Upper lobe of left lung (tissue), 6 donors: ENCODE measurements around the gene DSCAM. TPM values are rescaled to one million over a fixed set of nuclear protein-coding genes. Genes with fewer than 3 reads are reported as not detected.
A peak's percentile ranks its signal among the peaks of the same experiment; 100 is the strongest.

ENCODE experiments used
- ATAC-seq, 2 donors: fragments of 200-7000 bp; cut with Tn5 transposase; one replicate each; pipeline ENCODE4 v1.9.1; 2022; ENCODE audit warnings: mild to moderate bottlenecking in 2 of 2, moderate library complexity in 2 of 2; ENCODE audit not compliant: low FRiP score in 2 of 2
- DNase-seq, 2 donors: peaks; one replicate each; pipeline ENCODE4 v3.0.0-alpha.2; 2019 to 2020
- H3K27ac ChIP-seq, 4 donors: fragments of 200-600 bp; sonication (generic); one replicate each; pipeline ENCODE4 v1.5.1; 2016 to 2019
- H3K27me3 ChIP-seq, 4 donors: fragments of 200-600 bp; sonication (generic); one replicate each; pipeline ENCODE4 v1.5.1; 2017 to 2019
- H3K36me3 ChIP-seq, 4 donors: fragments of 200-600 bp; sonication (generic); one replicate each; pipeline ENCODE4 v1.5.1; 2016 to 2019
- H3K4me1 ChIP-seq, 4 donors: fragments of 200-600 bp; sonication (generic); one replicate each; pipeline ENCODE4 v1.5.1; 2018 to 2019
- H3K4me3 ChIP-seq, 4 donors: fragments of 200-600 bp; sonication (generic); one replicate each; pipeline ENCODE4 v1.5.1; 2017 to 2019; ENCODE audit warnings: mild to moderate bottlenecking in 2 of 4, moderate library complexity in 1 of 4
- H3K9me3 ChIP-seq, 4 donors: fragments of 200-600 bp; sonication (generic); one replicate each; pipeline ENCODE4 v1.5.1; 2018 to 2019
- CTCF ChIP-seq, 6 experiments: fragments of 450-650 bp in 4 of 6; fragments of 200-600 bp in 2 of 6; sonication (generic) in 2 of 6; IDR thresholded peaks; one replicate each; pipeline ENCODE4 v1.5.1; 2016 to 2019; ENCODE audit warnings: antibody characterized with exemption in 6 of 6
- EP300 ChIP-seq, 4 donors: sonication (generic); formaldehyde crosslinking; IDR thresholded peaks; one replicate each; pipeline ENCODE4 v1.5.1; 2017; ENCODE audit warnings: antibody characterized with exemption in 4 of 4, control low read depth in 2 of 4
- POLR2A ChIP-seq, 4 donors: fragments of 450-650 bp; IDR thresholded peaks; one replicate each; pipeline ENCODE4 v1.5.1; 2016 to 2017; ENCODE audit warnings: antibody characterized with exemption in 4 of 4, mild to moderate bottlenecking in 2 of 4
- POLR2AphosphoS5 ChIP-seq, 2 donors: sonication (generic); formaldehyde crosslinking; IDR thresholded peaks; one replicate each; pipeline ENCODE4 v1.5.1; 2017; ENCODE audit warnings: antibody characterized with exemption in 2 of 2
- WGBS, 2 donors: methylation state at CpG; one replicate each; pipeline ENCODE4 v1.1.5; 2017 to 2018; 5-methylcytosine and 5-hydroxymethylcytosine counted together
- total RNA-seq, 6 donors: library from RNA; depleted of rRNA in 4 of 6; stranded (reverse); fragments of >200 nt in 4 of 6; gene quantifications; one replicate each; pipeline versions ENCODE4 v1.1.0 to v1.2.1, GENCODE V29; 2016 to 2021
- donor health status: DM: no; HTN: no; CAD: no; lungs with moderate emphysema.
- donor health status: DM: no; HTN: yes; CAD: no; lungs with severe emphysema.

Gene DSCAM
- total RNA-seq, 6 donors from 2014 or later, result under 0.01 to 0.61 (median 0.26) TPM; not detected in 1

GRCh38 chr21:40179166-40179565 lies 667.8 kb downstream of the DSCAM start:
- TF ChIP-seq CTCF (IDR thresholded peaks at IDR 0.05) (no peak), POLR2A (IDR thresholded peaks at IDR 0.05) (no peak), POLR2AphosphoS5 (IDR thresholded peaks at IDR 0.05) (no peak), EP300 (IDR thresholded peaks at IDR 0.05) (no peak)
- Histone ChIP-seq H3K36me3 (no peaks in the 10 kb centered on the region), H3K9me3 (peaks cover 0 to 5% (median 0%) of the 10 kb centered on the region in 4 donors), H3K27ac (no peak overlapping the region), H3K4me3 (no peak overlapping the region), H3K4me1 (no peaks in the 10 kb centered on the region), H3K27me3 (no peaks in the 10 kb centered on the region)
- ATAC-seq (no peak), DNase-seq (no peak)
- 53 to 56% methylated on average over 5 of the region's 5 CpGs for WGBS, 2 donors

- no peak for TF ChIP-seq EP300 (IDR thresholded peaks at IDR 0.05)
- no peak for TF ChIP-seq POLR2A (IDR thresholded peaks at IDR 0.05)
- TF ChIP-seq CTCF (IDR thresholded peaks at IDR 0.05), result no peak
- TF ChIP-seq POLR2AphosphoS5 (IDR thresholded peaks at IDR 0.05), result no peak
- Histone ChIP-seq H3K27me3 (no peaks in the 10 kb centered on the region), H3K36me3 (no peaks in the 10 kb centered on the region), H3K4me1 (no peaks in the 10 kb centered on the region), H3K9me3 (peaks cover 0 to 5% (median 0%) of the 10 kb centered on the region in 4 donors), H3K4me3 (no peak overlapping the region), H3K27ac (no peak overlapping the region)
- ATAC-seq, result no peak
- WGBS, 2 donors, result 89 to 93% methylated on average over 19 of the region's 19 CpGs
- peak in 1 of 2 donors; percentile 61 for DNase-seq
These were observed 668.2 kb downstream of the DSCAM start for GRCh38 chr21:40178726-40179125.

- no peak for DNase-seq
- Histone ChIP-seq H3K27me3 (no peaks in the 10 kb centered on the region), H3K27ac (no peak overlapping the region), H3K9me3 (no peaks in the 10 kb centered on the region), H3K4me3 (no peak overlapping the region), H3K4me1 (no peaks in the 10 kb centered on the region), H3K36me3 (no peaks in the 10 kb centered on the region)
- ATAC-seq, result no peak
- WGBS, 2 donors, result 89 to 90% methylated on average over 6 of the region's 6 CpGs
- TF ChIP-seq CTCF (IDR thresholded peaks at IDR 0.05) (no peak), EP300 (IDR thresholded peaks at IDR 0.05) (no peak), POLR2A (IDR thresholded peaks at IDR 0.05) (no peak), POLR2AphosphoS5 (IDR thresholded peaks at IDR 0.05) (no peak)
These were observed 669.0 kb downstream of the DSCAM start for GRCh38 chr21:40177979-40178378.

GRCh38 chr21:40176724-40177123 lies 670.2 kb downstream of the DSCAM start:
- DNase-seq (no peak), ATAC-seq (no peak)
- no peak overlapping the region for H3K4me3 ChIP-seq
- no peaks in the 10 kb centered on the region for H3K27me3 ChIP-seq
- no peaks in the 10 kb centered on the region for H3K9me3 ChIP-seq
- H3K4me1 ChIP-seq, result no peaks in the 10 kb centered on the region
- TF ChIP-seq EP300 (IDR thresholded peaks at IDR 0.05), result no peak
- TF ChIP-seq POLR2AphosphoS5 (IDR thresholded peaks at IDR 0.05), result no peak
- no peak for TF ChIP-seq POLR2A (IDR thresholded peaks at IDR 0.05)
- TF ChIP-seq CTCF (IDR thresholded peaks at IDR 0.05), result no peak
- H3K36me3 ChIP-seq, result no peaks in the 10 kb centered on the region
- WGBS, 2 donors, result 35 to 38% methylated on average over 5 of the region's 5 CpGs
- H3K27ac ChIP-seq, result no peak overlapping the region

GRCh38 chr21:40173816-40174215 lies 673.1 kb downstream of the DSCAM start:
- Histone ChIP-seq H3K9me3 (no peaks in the 10 kb centered on the region), H3K36me3 (no peaks in the 10 kb centered on the region), H3K4me3 (no peak overlapping the region), H3K4me1 (no peaks in the 10 kb centered on the region), H3K27me3 (no peaks in the 10 kb centered on the region), H3K27ac (no peak overlapping the region)
- ATAC-seq (no peak), DNase-seq (no peak)
- no peak for TF ChIP-seq EP300 (IDR thresholded peaks at IDR 0.05)
- TF ChIP-seq POLR2AphosphoS5 (IDR thresholded peaks at IDR 0.05), result no peak
- TF ChIP-seq POLR2A (IDR thresholded peaks at IDR 0.05), result no peak
- no peak for TF ChIP-seq CTCF (IDR thresholded peaks at IDR 0.05)
- 78 to 84% methylated on average over 6 of the region's 6 CpGs for WGBS, 2 donors
